Esophagus muscularis mucosa (tissue), 3 donors: ENCODE results near the gene ARIH1.

Experiments
- CTCF ChIP-seq, 3 experiments: fragments of 200-600 bp in 2 of 3; fragments of 450-650 bp in 1 of 3; sonication (generic) in 2 of 3; IDR thresholded peaks; one replicate each; pipeline ENCODE4 v1.5.1; 2017 to 2019; ENCODE audit warnings: antibody characterized with exemption in 3 of 3, mild to moderate bottlenecking in 2 of 3, moderate library complexity in 1 of 3
- POLR2AphosphoS5 ChIP-seq, 2 donors: sonication (generic); formaldehyde crosslinking; IDR thresholded peaks; one replicate each; pipeline ENCODE4 v1.6.1; 2017; ENCODE audit warnings: antibody characterized with exemption in 2 of 2

GRCh38 chr15:72483279-72483678 lies 9.1 kb downstream of the ARIH1 start:
- no peak for TF ChIP-seq CTCF (IDR thresholded peaks at IDR 0.05)
- no peak for TF ChIP-seq POLR2AphosphoS5 (IDR thresholded peaks at IDR 0.05)
